ENCODE results near the gene C5orf63.
A peak's percentile ranks its signal among the peaks of the same experiment; 100 is the strongest.
"Not testable (repeated sequence)": the region's sequence is repeated elsewhere in the genome, so short reads cannot be mapped to it uniquely, and the experiment has no call there.

Gene C5orf63

DNA sequence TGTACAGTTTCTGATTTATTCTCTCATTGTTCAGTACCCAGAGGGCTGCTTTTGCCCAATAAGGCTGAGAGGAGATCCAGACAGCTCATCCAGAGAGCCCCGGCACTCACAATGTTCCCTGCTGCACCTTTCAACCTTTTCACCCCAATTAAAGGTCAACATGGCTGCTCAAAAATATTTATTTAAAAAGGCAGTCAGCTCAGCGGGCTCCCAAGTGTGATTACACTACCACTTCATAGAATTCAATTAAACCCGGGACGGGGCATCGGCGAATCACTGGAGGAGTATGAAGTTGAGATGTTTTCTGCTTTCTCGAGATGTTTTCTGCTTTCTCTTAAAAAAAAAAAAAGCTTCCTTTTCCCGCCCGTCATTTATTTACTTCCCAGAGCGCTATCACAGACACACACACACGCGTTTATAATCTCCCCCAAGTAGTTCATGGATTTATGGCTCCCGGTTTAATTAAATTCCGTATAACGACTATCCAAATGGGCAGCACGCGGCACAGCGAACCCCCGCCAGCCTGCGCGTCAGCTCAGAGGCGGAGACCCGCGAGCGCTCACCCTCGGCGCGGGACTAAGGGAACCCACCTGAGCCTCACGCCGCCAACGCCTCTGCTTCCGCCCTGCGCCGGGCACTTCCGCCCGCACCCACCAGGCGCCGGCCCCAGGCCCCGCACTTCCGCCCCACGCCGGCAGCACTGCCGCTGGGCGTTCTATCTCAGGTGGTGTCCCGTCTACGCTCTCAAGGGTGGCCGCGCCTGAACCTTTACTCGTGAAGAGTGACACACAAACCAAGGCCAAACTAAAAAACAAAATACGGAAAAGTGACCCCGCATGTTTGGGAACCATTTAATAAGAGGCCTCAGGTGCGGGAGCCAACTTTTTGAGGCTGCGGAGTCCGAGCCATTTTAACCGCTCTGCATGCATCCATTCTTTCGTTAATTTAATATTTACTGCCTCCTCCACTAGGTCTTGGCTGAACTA is at the start of gene C5orf63:
Gene C5orf63 (minus strand): TSS at position 642 of the 986 bp plus-strand sequence. CDS start 14,507 bp downstream, outside the sequence.
- peak within 1 kb of the TSS; percentile 56 for H3K4me3 ChIP-seq (ENCODE audit: low read depth, low read length)
- in situ Hi-C loops (cut with HindIII; ENCODE audit: low sequenced_read_pairs): no loop called here
- no peak for DNase-seq (ENCODE audit: low read depth)
- TF ChIP-seq, protein P1, sequence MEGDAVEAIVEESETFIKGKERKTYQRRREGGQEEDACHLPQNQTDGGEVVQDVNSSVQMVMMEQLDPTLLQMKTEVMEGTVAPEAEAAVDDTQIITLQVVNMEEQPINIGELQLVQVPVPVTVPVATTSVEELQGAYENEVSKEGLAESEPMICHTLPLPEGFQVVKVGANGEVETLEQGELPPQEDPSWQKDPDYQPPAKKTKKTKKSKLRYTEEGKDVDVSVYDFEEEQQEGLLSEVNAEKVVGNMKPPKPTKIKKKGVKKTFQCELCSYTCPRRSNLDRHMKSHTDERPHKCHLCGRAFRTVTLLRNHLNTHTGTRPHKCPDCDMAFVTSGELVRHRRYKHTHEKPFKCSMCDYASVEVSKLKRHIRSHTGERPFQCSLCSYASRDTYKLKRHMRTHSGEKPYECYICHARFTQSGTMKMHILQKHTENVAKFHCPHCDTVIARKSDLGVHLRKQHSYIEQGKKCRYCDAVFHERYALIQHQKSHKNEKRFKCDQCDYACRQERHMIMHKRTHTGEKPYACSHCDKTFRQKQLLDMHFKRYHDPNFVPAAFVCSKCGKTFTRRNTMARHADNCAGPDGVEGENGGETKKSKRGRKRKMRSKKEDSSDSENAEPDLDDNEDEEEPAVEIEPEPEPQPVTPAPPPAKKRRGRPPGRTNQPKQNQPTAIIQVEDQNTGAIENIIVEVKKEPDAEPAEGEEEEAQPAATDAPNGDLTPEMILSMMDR (IDR thresholded peaks at IDR 0.05; ENCODE audit: low read depth, low read length, missing control alignments): no peak

DNA sequence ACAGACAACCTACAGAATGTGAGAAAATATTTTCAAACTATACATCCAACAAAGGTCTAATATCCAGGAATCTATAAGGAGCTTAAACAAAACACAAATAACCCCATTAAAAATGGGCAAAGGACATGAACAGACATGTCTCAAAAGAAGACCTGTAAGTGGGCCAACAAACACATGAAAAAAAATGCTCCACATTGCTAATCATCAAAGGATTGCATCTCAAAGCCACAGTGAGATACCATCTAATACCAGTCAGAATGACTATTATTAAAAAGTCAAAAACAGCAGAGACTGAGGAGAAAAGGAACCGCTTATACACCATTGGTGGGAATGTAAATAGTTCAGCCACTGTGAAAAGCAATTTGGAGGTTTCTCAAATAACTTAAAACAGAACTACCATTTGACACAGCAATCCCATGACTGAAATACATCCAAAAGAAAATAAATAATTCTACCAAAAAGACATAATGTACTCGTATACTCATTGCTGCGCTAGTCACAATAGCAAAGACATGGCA is 39.1 kb upstream of the C5orf63 start:
- no peak for DNase-seq (ENCODE audit: low read depth)
- TF ChIP-seq, protein P1 (IDR thresholded peaks at IDR 0.05; ENCODE audit: low read depth, low read length, missing control alignments): no peak
- in situ Hi-C loops (cut with HindIII; ENCODE audit: low sequenced_read_pairs): no loop called here
- no peak overlapping the region for H3K4me3 ChIP-seq (ENCODE audit: low read depth, low read length)

DNA sequence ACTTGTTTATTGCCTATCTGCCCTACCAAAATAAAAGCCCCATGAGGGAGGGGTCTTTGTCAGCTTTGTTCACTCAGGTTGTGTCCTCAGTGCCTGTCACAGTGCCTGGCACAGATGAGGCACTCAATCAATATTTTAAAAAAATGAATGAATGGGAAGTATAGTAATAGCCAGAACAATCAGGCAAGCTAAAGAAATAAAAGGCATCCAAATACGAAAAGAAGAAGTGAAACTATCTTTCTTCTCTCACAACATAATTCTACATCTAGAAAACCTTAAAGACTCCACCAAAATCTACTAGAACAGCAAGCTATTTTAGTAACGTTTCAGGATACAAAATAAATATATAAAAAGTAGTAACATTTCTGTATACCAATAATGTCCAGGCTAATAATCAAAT is 37.8 kb upstream of the C5orf63 start:
- TF ChIP-seq, protein P1 (IDR thresholded peaks at IDR 0.05; ENCODE audit: low read depth, low read length, missing control alignments): no peak
- in situ Hi-C loops (cut with HindIII; ENCODE audit: low sequenced_read_pairs): no loop called here

DNA sequence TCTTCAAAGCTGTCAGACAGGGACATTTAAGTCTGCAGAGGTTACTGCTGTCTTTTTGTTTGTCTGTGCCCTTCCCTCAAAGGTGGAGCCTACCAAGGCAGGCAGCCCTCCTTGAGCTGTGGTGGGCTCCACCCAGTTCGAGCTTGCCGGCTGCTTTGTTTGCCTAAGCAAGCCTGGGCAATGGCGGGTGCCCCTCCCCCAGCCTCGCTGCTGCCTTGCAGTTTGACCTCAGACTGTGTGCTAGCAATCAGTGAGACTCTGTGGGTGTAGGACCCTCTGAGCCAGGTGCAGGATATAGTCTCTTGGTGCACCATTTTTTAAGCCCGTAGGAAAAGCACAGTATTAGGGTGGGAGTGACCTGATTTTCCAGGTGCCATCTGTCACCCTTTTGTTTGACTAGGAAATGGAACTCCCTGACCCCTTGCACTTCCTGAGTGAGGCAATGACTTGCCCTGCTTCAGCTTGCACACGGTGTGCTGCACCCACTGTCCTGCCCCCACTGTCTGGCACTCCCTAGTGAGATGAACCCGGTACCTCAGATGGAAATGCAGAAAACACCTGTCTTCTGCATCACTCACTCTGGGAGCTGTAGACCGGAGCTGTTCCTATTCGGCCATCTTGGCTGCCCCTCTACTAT is 35.4 kb upstream of the C5orf63 start:
- DNase-seq (ENCODE audit: low read depth); H3K4me3 ChIP-seq (ENCODE audit: low read depth, low read length); in situ Hi-C loops (cut with HindIII; ENCODE audit: low sequenced_read_pairs): not testable (repeated sequence)

More for the DNA sequence above, 37.8 kb upstream of the C5orf63 start:
- no peak overlapping the region for H3K4me3 ChIP-seq (ENCODE audit: low read depth, low read length)
- no peak for DNase-seq (ENCODE audit: low read depth)

GRCh38 chr5:127101935-127102334 is 28.6 kb upstream of the C5orf63 start:
- TF ChIP-seq, protein P1 (IDR thresholded peaks at IDR 0.05; ENCODE audit: low read depth, low read length, missing control alignments): no peak
- DNase-seq (ENCODE audit: low read depth): no peak
- in situ Hi-C loops (cut with HindIII; ENCODE audit: low sequenced_read_pairs): no loop called here
- no peak overlapping the region for H3K4me3 ChIP-seq (ENCODE audit: low read depth, low read length)

DNA sequence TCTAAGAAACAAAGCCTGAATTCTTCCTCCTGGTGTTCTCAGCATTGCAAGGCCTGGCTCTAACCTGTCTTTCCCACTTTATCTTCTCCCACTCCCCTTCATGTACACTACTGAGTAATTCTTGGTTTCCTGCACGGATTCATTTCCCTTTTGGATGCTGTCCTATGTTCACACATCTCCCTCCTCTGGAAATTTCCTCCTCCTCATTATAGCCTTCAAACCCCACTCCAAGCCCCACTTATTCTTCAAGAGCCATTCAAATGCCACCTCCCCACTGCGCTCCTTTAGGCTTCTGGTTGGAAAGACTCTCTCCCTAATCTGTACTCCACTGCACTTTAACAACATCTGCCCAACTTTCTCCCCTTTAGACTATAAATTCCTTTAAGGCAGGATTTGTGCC is 28.2 kb upstream of the C5orf63 start:
- DNase-seq (ENCODE audit: low read depth): no peak
- TF ChIP-seq, protein P1 (IDR thresholded peaks at IDR 0.05; ENCODE audit: low read depth, low read length, missing control alignments): no peak
- in situ Hi-C loops (cut with HindIII; ENCODE audit: low sequenced_read_pairs): no loop called here
- no peak overlapping the region for H3K4me3 ChIP-seq (ENCODE audit: low read depth, low read length)
